ENCODE results near the gene GPR3.
A peak's percentile ranks its signal among the peaks of the same experiment; 100 is the strongest.

GPR3 gene

DNA sequence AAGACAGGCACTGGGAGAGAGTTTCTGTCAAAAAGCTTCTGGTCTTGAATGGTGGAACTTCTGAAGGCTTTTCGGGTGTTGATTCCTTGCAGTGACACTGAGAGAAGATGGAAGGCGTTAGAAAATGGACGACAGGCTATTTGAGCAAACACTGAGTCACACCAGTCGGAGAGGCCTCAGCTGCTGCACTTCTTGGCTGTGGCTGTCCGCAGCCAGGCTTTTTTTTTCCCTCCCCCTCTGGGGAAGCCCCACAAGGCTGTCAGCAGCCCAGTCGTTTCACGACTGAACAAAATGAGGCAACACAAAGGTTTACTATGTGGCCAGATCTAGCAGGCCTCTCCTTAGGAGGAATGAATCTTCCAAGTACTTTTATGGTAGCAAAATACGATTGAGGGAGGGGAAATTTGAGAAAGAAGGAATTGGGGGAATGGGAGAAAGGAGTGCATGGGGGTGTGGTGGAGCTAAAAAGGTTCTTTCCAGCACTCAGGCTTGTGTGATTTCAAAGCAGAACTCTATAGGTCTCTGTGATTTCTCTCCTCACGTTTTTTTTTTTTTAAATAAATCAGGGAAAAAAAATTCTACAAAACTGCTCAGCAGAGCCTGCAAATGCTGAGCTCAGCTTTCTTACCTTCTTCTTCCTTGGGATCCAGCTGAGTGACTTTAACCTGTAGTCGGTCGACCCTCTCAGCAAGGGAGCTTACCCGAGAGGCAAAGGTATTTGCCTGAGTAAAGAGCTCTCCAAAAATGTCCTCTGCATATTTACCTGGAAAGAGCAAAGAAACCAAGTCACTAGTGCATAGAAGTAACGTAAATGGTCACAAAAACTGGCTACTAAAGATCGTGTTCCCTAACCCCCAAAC lies 26.1 kb downstream of the GPR3 start:
- DNase-seq (ENCODE audit: low read depth) = peak; percentile 93
- TF ChIP-seq, protein P1, sequence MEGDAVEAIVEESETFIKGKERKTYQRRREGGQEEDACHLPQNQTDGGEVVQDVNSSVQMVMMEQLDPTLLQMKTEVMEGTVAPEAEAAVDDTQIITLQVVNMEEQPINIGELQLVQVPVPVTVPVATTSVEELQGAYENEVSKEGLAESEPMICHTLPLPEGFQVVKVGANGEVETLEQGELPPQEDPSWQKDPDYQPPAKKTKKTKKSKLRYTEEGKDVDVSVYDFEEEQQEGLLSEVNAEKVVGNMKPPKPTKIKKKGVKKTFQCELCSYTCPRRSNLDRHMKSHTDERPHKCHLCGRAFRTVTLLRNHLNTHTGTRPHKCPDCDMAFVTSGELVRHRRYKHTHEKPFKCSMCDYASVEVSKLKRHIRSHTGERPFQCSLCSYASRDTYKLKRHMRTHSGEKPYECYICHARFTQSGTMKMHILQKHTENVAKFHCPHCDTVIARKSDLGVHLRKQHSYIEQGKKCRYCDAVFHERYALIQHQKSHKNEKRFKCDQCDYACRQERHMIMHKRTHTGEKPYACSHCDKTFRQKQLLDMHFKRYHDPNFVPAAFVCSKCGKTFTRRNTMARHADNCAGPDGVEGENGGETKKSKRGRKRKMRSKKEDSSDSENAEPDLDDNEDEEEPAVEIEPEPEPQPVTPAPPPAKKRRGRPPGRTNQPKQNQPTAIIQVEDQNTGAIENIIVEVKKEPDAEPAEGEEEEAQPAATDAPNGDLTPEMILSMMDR (conservative IDR thresholded peaks at IDR 0.05; ENCODE audit: low read length) = no peak
- no peak overlapping the region for H3K4me3 ChIP-seq (ENCODE audit: low read length)

DNA sequence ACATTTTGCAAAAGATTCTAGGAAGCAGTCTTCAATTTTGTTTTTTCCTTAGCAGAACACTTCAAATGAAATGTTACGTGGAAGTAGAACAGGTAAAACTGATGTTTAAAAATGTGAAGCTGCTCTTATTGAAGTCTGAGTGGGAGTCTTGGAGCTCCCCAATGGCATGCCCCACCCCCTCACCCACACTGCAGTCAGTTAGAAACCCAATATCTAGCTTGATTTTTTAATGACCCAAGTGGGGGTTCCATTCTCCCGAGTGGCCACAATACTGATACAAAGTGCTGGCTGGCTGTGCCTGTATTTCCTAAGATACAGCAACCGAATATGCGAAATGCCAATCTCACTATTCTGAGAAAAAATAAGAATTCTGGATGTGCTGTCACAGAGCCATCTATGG lies 31.3 kb downstream of the GPR3 start:
- no peak overlapping the region for H3K4me3 ChIP-seq (ENCODE audit: low read length)
- TF ChIP-seq, protein P1 (conservative IDR thresholded peaks at IDR 0.05; ENCODE audit: low read length) = no peak
- DNase-seq (ENCODE audit: low read depth) = no peak

DNA sequence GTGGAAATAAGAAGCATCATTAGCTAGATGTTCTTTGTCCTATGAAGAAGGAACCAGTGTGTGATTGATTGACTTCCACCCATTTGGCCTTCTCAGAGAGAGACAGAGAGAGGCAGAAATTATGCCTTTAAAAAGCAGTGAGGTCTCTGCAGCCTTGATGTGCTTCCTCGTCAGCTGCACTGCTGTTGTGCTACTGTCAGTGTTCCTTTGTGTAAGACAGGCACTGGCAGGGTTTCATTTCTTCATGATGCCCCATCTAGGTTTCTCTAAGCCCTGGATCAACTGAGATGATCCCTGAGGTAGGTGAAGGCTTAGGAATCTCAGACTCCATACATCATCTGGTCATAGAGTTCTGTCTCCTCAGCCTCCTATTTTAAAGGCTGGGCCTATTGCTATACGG lies 34.9 kb downstream of the GPR3 start:
- TF ChIP-seq, protein P1 (conservative IDR thresholded peaks at IDR 0.05; ENCODE audit: low read length) = no peak
- no peak for DNase-seq (ENCODE audit: low read depth)
- H3K4me3 ChIP-seq (ENCODE audit: low read length) = no peak overlapping the region

DNA sequence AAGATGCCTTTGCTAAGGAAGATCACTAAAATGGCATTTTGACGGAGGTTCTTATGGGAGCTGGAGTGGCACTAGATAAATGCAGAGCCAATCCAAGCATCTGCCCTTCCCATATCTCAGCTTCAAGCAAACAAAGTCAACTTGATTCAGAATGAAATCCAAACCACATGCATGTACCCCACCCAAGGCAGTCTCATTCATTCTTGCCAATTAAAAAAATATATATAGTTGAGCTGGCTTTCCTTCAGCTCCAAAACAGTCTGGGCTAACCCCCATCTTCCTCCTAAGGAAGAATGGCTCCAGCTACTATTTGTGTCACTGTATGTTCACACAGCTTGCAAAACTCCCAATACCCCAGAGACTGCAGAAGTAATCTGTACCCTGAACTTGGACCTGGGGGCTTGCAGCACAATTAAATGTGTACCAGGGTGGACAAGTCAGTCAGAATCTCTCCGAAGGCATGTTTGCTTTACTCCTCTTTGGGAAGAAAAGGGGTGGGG lies 35.4 kb downstream of the GPR3 start:
- no peak for DNase-seq (ENCODE audit: low read depth)
- H3K4me3 ChIP-seq (ENCODE audit: low read length) = no peak overlapping the region
- TF ChIP-seq, protein P1 (conservative IDR thresholded peaks at IDR 0.05; ENCODE audit: low read length) = no peak

DNA sequence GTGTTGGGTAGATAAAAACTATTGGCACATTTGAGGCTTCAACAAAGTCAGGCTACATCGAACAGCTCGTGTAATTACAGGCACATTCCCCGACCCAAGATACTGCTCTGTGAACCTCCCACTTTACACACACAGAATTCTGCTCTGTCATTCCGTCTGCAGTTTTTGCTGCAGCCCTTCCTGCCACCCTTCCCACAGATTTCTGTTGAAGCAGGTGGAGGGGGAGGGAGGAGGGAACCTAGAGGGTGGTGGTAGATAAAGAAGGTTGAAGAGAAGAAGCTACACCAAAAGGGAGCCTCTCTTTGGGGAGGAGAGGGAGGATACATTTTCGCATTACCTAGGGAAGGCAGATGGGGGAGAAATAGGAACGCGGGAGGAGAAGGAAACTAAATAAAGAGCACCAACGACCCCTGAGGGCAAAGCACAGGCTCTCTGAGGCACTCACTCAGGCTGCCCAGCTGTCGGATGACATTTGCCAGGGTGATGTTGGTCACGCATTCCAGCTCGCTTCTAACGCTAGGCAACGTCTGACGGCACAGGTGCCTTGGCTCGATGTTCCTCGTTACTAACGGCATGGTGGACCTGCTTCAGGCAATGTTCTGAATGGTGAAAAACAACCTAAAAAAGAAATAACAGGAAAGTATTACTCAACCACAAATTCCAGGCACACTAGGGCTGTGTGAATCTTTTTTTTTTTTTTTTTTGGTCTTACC lies 36.0 kb downstream of the GPR3 start:
- peak; percentile 46 for DNase-seq (ENCODE audit: low read depth)
- no peak overlapping the region for H3K4me3 ChIP-seq (ENCODE audit: low read length)
- TF ChIP-seq, protein P1 (conservative IDR thresholded peaks at IDR 0.05; ENCODE audit: low read length) = no peak

DNA sequence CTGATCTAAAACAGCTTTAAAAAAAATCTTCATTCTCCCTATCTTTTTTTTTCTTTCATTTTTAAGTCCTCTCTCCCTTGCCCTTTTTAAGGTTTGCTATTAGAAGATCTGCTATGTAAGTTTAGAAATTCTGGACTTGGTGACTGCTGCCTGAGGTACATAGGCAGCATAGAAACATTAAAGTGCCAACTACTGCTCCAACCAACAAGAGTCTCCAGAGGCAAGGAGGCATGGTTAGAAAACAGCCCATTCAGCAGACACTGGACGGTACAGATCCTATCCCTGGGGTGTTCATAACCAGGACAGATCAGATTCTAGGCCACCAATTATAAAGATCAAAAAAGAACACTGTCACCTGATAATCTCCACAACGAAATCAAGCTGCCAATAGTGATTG lies 36.6 kb downstream of the GPR3 start:
- DNase-seq (ENCODE audit: low read depth) = no peak
- no peak overlapping the region for H3K4me3 ChIP-seq (ENCODE audit: low read length)
- TF ChIP-seq, protein P1 (conservative IDR thresholded peaks at IDR 0.05; ENCODE audit: low read length) = no peak
